ENCODE results near the gene ANKRD65. TPM values are rescaled to one million over a fixed set of nuclear protein-coding genes. Genes with fewer than 3 reads are reported as not detected.

The ANKRD65 gene
- total RNA-seq = not detected

DNA sequence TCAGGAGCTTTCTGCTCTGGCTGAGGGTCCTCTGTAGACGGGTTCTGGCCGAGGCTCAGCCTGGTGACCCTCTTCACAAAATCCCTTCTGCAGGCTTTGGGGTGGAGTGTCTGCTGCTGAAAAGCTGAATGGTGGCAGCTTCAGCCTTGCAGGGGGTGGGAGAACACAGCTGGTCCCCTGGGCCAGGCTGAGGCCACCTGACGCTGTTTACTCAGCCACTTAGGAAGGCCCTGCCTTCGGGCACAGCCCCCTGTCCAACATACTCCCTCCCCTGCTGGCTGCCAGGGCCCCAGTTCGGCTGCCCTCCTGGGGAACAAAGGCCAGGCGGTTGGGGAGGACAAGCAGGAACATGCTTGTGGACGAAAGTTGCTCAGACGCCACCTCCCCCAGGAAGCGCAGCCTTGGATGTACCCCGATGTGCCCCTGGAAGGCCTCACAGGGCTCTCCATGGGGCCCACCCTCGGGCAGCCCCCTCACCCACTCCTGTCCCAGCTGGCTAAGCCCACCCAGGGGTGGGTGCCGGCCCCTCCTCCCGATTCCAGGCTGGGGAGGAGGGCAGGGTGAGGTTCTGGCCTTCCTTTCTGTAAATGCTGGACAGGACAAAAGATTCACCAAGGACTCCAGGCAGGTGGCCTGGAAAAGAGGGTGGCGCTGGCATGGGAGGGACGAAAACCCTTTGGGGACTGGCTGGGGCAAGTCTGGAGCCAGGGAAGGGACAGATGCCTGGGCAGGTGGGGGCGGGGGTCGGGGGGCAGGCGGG is at the start of gene ANKRD65:
ANKRD65 (minus strand) TSS at position 130 of the 760 bp plus-strand sequence. CDS start 271 bp downstream, outside the sequence.

DNA sequence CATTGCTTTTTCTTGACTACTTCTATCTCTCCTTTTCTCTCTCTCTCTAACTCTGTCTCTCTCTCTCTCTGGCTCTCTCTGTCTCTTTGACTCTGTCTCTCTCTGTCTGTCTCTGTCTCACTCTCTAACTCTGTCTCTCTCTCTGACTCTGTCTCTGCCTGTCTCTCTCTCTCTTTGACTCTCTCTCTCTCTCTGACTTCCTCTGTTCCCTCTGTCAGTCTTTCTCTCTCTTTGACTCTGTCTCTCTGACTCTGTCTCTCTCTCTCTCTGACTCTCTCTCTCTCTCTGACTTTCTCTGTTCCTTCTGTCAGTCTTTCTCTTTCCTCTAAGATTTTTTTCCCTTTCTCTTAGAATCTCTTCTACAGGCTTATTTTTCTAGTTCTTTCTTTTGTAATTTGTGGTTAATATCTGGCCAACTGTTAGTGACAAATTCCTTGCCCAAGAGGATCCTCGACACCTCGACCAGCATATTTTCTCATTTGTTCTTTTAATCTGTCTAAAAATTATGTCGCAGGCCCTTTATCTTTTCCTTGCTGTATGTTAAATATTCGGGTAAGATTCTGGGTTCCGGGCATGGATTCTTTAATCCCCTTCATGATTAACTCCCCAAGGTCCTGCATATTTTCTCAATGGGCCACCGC is 28.1 kb upstream of the ANKRD65 start, which contains the start of gene ATAD3C:
ATAD3C (plus strand) TSS at position 591 of the 641 bp plus-strand sequence. CDS start 995 bp downstream, outside the sequence.

DNA sequence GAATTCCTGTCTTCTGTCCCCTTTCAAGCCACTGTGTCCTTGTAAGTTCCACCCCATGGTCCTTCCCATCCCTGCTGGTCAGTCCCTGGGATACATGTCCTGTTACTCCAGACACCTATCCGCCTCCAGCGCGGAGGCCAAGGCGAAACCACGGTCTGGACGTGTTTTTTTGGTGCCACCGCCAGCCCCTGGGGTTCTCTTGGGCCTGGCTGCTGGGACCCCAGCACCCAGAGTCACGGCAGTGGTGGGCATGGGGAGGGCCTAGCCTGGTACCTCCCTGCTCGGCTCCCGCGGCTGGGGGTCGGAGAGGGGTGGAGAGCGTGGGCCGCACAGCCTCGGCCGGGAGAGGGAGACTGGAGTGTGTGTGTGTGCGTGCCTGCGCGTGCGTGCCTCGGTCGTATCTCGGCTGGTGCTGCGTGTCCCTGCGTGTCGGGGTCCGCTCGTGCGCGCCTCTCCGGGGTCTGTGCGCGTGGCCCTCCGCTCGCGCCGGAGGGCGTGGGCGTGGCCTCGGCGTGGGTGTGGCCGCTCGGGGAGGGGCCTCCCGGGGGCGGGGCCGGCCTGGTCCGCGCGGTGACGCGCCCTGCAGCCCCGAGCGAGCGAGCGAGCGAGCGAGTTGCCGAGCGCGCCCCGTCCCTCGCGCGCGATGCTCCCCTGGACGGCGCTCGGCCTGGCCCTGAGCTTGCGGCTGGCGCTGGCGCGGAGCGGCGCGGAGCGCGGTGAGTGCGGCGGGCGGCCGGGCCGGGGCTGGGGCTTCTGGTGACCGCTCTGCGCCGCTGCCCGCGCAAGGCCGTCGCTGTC is 14.2 kb upstream of the ANKRD65 start, which contains the start of gene VWA1:
VWA1 (plus strand) TSS at position 585 of the 798 bp plus-strand sequence; CDS start at position 644, 59 bp downstream.

DNA sequence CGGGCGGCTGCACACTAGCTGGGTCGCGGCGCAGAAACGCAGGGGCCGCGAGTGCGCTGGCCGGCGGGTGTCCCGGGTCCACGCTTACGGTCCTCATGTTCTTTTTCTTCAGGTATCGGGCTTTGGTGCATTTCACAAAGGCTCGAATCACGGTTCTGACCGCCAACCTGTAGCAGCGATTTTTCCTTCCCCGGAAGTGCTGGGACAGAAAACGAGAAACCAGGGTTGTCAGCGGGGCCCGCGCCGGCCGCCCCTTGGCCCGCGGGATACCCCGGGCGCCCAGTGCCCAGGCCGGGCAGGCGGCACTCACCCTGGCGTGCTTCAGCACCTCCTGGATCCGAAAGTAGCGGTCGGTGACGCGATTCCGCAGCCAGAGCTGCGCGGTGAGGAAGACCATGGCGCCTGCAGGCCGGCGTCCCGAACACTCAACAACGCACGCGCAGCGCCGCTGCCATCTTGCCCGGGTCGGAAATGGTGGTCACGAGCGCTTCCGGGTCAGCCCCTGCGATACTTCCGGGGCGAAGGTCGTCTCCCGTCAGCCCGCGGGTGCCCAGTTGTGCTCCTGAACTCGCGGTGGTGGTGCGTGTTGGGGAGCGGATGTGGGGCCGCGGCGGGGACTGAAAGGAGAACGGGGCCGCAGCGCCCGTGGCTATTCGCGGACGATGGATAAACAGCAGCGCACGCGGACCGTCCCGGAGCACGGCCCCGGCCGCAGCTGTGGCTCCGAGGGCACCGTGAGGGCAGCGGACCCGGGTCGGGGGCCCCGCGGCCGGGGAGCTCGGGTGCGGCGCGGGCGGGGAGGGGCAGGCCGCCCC is 14.0 kb downstream of the ANKRD65 start, which contains the start of gene MRPL20:
MRPL20 (minus strand) TSS at position 473 of the 815 bp plus-strand sequence; CDS start at position 397, 76 bp downstream.

DNA sequence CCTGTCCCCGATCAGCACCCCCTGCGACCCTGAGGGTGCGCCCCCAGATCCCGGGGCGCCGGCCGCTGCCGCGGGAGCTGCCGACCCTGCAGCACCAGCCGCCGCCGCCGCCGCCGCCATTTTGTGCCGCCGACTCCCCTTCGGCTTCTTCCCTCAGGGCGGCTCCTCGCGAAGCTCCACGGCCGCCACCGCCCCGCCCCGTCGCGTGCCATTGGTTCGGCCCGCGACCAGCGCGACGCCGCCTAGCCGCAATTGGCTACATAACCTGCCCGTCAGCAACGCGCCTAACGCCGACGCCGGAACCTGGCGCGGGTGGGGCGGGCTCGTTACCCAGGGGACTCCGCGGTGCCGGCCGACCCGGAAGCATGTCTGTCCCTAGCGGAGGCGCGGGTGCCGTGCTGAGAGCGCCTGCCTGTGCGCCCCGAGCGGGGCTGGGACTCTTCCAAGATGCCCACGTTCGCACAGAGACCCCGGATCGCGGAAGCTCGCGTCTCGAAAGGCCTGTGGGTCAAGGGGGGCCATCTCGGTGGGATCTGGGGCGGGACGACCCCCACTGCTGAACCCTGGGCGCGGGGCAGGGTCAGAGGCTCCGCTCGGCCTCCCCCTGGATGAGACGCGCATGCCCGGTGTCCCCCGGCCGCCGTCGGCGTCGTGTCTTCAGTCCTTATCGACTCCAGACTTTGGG is 21.7 kb downstream of the ANKRD65 start, which contains the start of gene CCNL2:
CCNL2 (minus strand) TSS at position 149 of the 685 bp plus-strand sequence; CDS start at position 120, 29 bp downstream.

DNA sequence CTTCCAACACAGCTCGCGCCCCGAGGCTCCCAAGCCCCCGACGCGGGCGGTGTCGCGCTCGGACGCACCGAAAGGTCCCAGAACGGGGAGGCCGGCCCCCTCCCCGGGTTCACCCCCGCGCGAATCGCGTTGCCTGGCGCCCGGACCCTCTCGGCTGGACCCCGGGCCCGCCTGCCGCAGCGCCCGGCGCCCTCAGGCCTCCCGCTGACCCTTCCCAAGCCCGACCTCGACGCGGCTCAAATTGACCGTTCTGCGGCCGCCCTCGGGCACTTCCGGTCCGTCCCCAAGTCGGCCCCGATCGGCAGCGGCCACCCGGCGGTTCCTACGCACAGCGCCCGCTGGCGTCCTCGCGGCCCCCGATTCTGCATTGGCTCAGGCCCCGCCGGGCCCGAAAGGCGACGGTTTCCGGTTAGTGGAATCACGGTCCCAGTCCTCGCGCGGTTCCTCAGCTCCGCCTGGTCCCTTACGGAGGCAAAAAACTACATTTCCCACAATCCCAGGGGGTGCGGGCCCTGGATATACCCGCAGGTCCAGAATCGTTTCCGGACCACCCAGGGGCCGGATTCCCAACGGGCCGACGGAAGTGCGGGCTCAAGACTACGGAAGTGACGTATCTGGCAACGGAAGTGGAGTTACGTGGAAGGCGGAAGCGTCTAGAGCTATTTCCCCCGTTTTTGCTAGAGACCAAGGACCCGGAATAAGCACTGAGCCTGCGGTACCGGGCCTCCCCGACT is 46.0 kb downstream of the ANKRD65 start, which contains the start of gene AURKAIP1:
AURKAIP1 (minus strand) TSS at position 279 of the 734 bp plus-strand sequence. CDS start 451 bp downstream, outside the sequence.

Other genes with a start within 250 kb of the ANKRD65 start
- under 1 TPM in 1 of 2 experiments, not detected in 1; 0.15 TPM for gene TTLL10, start 247.4 kb downstream of the ANKRD65 start, total RNA-seq
- gene TNFRSF18, start 214.7 kb downstream of the ANKRD65 start, total RNA-seq = 1 to 10 TPM; 7.6 to 9.3 TPM
- gene TNFRSF4, start 207.1 kb downstream of the ANKRD65 start, total RNA-seq = 10 to 100 TPM; 11.0 to 11.7 TPM
- gene SDF4, start 189.3 kb downstream of the ANKRD65 start, total RNA-seq = 10 to 100 TPM; 97.8 to 99.3 TPM
- 10 to 100 TPM; 17.3 to 18.5 TPM for gene B3GALT6, start 189.0 kb downstream of the ANKRD65 start, total RNA-seq
- gene C1QTNF12, start 174.6 kb downstream of the ANKRD65 start, total RNA-seq = 1 to 10 TPM; 2.5 to 3.2 TPM
- 10 to 100 TPM; 60.2 to 62.5 TPM for gene UBE2J2, start 147.4 kb downstream of the ANKRD65 start, total RNA-seq
- gene SCNN1D, start 140.8 kb downstream of the ANKRD65 start, total RNA-seq = 1 to 10 TPM; 4.1 to 6.2 TPM
- gene ACAP3, start 113.3 kb downstream of the ANKRD65 start, total RNA-seq = 10 to 100 TPM; 74.4 to 79.3 TPM
- gene PUSL1, start 112.7 kb downstream of the ANKRD65 start, total RNA-seq = 10 to 100 TPM; 18.5 to 19.6 TPM
- 100 to 1,000 TPM; 112 to 114 TPM for gene INTS11, start 96.6 kb downstream of the ANKRD65 start, total RNA-seq
- gene CPTP, start 96.5 kb downstream of the ANKRD65 start, total RNA-seq = 10 to 100 TPM; 21.3 to 21.6 TPM
- 1 to 10 TPM in 1 of 2 experiments, under 1 TPM in 1; 0.73 to 1.1 TPM for gene TAS1R3, start 90.0 kb downstream of the ANKRD65 start, total RNA-seq
- 10 to 100 TPM; 34.7 to 40.9 TPM for gene DVL1, start 71.9 kb downstream of the ANKRD65 start, total RNA-seq
- under 1 TPM in 1 of 2 experiments, not detected in 1; 0.12 TPM for gene MXRA8, start 62.7 kb downstream of the ANKRD65 start, total RNA-seq
- 10 to 100 TPM; 88.0 to 90.4 TPM for gene AURKAIP1, start 46.1 kb downstream of the ANKRD65 start, total RNA-seq
- 100 to 1,000 TPM; 120 to 122 TPM for gene CCNL2, start 21.9 kb downstream of the ANKRD65 start, total RNA-seq
- gene MRPL20, start 14.0 kb downstream of the ANKRD65 start, total RNA-seq = 10 to 100 TPM; 82.8 to 98.8 TPM
- gene VWA1, start 14.4 kb upstream of the ANKRD65 start, total RNA-seq = under 1 TPM; 0.17 to 0.33 TPM
- 1 to 10 TPM; 1.4 to 2.3 TPM for gene ATAD3C, start 28.4 kb upstream of the ANKRD65 start, total RNA-seq
- 10 to 100 TPM; 29.0 to 34.3 TPM for gene ATAD3B, start 50.5 kb upstream of the ANKRD65 start, total RNA-seq
- 10 to 100 TPM; 31.9 to 33.0 TPM for gene ATAD3A, start 90.9 kb upstream of the ANKRD65 start, total RNA-seq
- under 1 TPM; 0.41 to 0.45 TPM for gene TMEM240, start 119.3 kb upstream of the ANKRD65 start, total RNA-seq
- 100 to 1,000 TPM; 106 to 107 TPM for gene SSU72, start 153.6 kb upstream of the ANKRD65 start, total RNA-seq
- 1 to 10 TPM; 8.7 to 9.1 TPM for gene FNDC10, start 178.9 kb upstream of the ANKRD65 start, total RNA-seq
- 10 to 100 TPM; 44.3 to 45.9 TPM for gene MIB2, start 194.2 kb upstream of the ANKRD65 start, total RNA-seq
- gene MMP23B, start 210.9 kb upstream of the ANKRD65 start, total RNA-seq = 1 to 10 TPM; 3.4 to 4.2 TPM
- 10 to 100 TPM; 33.8 to 34.2 TPM for gene CDK11B, start 237.7 kb upstream of the ANKRD65 start, total RNA-seq

Measured in activated naive CD4-positive, alpha-beta T cell treated with anti-CD3 and anti-CD28 coated beads, Interleukin-2, amount 10 ng/mL, durations not matched to agents 5 hours and 36 hours (primary cell).